ENCODE data around the gene DTNBP1.

GRCh38 chr6:15593798-15594197, 69.0 kb downstream of the DTNBP1 start:
- TF ChIP-seq CTCF (IDR thresholded peaks at IDR 0.05) (no peak), POLR2A (IDR thresholded peaks at IDR 0.05) (no peak), POLR2AphosphoS5 (IDR thresholded peaks at IDR 0.05) (no peak)

All from prostate gland (tissue), 2 donors.